Progenitor cell of endocrine pancreas (in vitro differentiated cells): ENCODE measurements around the gene BEST4. TPM values are rescaled to one million over a fixed set of nuclear protein-coding genes. Genes with fewer than 3 reads are reported as not detected.
"Not testable (repeated sequence)": the region's sequence is repeated elsewhere in the genome, so short reads cannot be mapped to it uniquely, and the experiment has no call there.

Experiments
- DNase-seq: peaks from one replicate; pipeline ENCODE4 v3.0.0; 2021; ENCODE audit warnings: low spot score; ENCODE audit not compliant: unreplicated experiment
- H3K27ac Mint-ChIP-seq: 2 replicates; pipeline ENCODE4 v1.8.0; 2021; ENCODE audit warnings: mild to moderate bottlenecking, moderate library complexity, mixed read lengths
- H3K27me3 Mint-ChIP-seq: 2 replicates; pipeline ENCODE4 v1.8.0; 2021; ENCODE audit warnings: mixed read lengths
- H3K36me3 Mint-ChIP-seq: 2 replicates; pipeline ENCODE4 v1.8.0; 2022; ENCODE audit warnings: mixed read lengths; ENCODE audit not compliant: insufficient read depth
- H3K4me1 Mint-ChIP-seq: 2 replicates; pipeline ENCODE4 v1.8.0; 2021; ENCODE audit warnings: low read depth, mixed read lengths
- H3K4me3 Mint-ChIP-seq: 2 replicates; pipeline ENCODE4 v1.8.0; 2021; ENCODE audit warnings: low read depth, mild to moderate bottlenecking, moderate library complexity, mixed read lengths
- H3K9me3 Mint-ChIP-seq: 2 replicates; pipeline ENCODE4 v1.8.0; 2021; ENCODE audit warnings: low read depth, mixed read lengths
- CTCF ChIP-seq: fragments of 200-600 bp; sonication (generic); IDR thresholded peaks from one replicate; pipeline ENCODE4 v1.5.0; 2021; ENCODE audit warnings: antibody characterized with exemption, mild to moderate bottlenecking; ENCODE audit not compliant: unreplicated experiment
- total RNA-seq: library from RNA; stranded (reverse); gene quantifications from 2 replicates; pipeline ENCODE4 v1.2.1, GENCODE V29; 2021

BEST4 gene
- total RNA-seq, 1 donor from 2014 or later: 2.1 TPM

GRCh38 chr1:44812822-44813543 lies 25.0 kb upstream of the BEST4 start:
- Mint-ChIP-seq H3K27me3 (no peaks in the 10 kb centered on the region), H3K4me1 (peaks cover 34% of the 10 kb centered on the region), H3K27ac (no peak overlapping the region), H3K4me3 (peak overlapping the region; percentile 42), H3K9me3 (no peaks in the 10 kb centered on the region), H3K36me3 (peaks cover 9% of the 10 kb centered on the region)
- DNase-seq: no peak
- no peak for TF ChIP-seq CTCF

GRCh38 chr1:44811234-44811633 lies 23.3 kb upstream of the BEST4 start:
- peaks cover 46% of the 10 kb centered on the region for H3K4me1 Mint-ChIP-seq
- peak overlapping the region; percentile 27 for H3K27ac Mint-ChIP-seq
- no peaks in the 10 kb centered on the region for H3K9me3 Mint-ChIP-seq
- TF ChIP-seq CTCF: no peak
- peaks cover 7% of the 10 kb centered on the region for H3K36me3 Mint-ChIP-seq
- no peak for DNase-seq
- no peaks in the 10 kb centered on the region for H3K27me3 Mint-ChIP-seq
- no peak overlapping the region for H3K4me3 Mint-ChIP-seq

- not testable (repeated sequence) for H3K9me3 Mint-ChIP-seq, H3K27me3 Mint-ChIP-seq, DNase-seq, H3K36me3 Mint-ChIP-seq, H3K4me3 Mint-ChIP-seq, H3K27ac Mint-ChIP-seq
- H3K4me1 Mint-ChIP-seq: peaks cover 46% of the 10 kb centered on the region
Measured at GRCh38 chr1:44810762-44811105, 22.8 kb upstream of the BEST4 start.

- H3K4me1 Mint-ChIP-seq: peaks cover 46% of the 10 kb centered on the region
- H3K27ac Mint-ChIP-seq: no peak overlapping the region
- H3K36me3 Mint-ChIP-seq: peaks cover 6% of the 10 kb centered on the region
- no peaks in the 10 kb centered on the region for H3K27me3 Mint-ChIP-seq
- no peak for DNase-seq
- TF ChIP-seq CTCF: no peak
- no peaks in the 10 kb centered on the region for H3K9me3 Mint-ChIP-seq
- H3K4me3 Mint-ChIP-seq: no peak overlapping the region
Measured at GRCh38 chr1:44810101-44810761, 22.3 kb upstream of the BEST4 start.

GRCh38 chr1:44808938-44809917 lies 21.3 kb upstream of the BEST4 start:
- DNase-seq: no peak
- H3K36me3 Mint-ChIP-seq: no peaks in the 10 kb centered on the region
- no peaks in the 10 kb centered on the region for H3K27me3 Mint-ChIP-seq
- H3K27ac Mint-ChIP-seq: peak overlapping the region; percentile 99
- no peak for TF ChIP-seq CTCF
- H3K4me1 Mint-ChIP-seq: peaks cover 43% of the 10 kb centered on the region
- peak overlapping the region; percentile 69 for H3K4me3 Mint-ChIP-seq
- no peaks in the 10 kb centered on the region for H3K9me3 Mint-ChIP-seq
